Measurements from ENCODE around the gene DCP2.

DNA sequence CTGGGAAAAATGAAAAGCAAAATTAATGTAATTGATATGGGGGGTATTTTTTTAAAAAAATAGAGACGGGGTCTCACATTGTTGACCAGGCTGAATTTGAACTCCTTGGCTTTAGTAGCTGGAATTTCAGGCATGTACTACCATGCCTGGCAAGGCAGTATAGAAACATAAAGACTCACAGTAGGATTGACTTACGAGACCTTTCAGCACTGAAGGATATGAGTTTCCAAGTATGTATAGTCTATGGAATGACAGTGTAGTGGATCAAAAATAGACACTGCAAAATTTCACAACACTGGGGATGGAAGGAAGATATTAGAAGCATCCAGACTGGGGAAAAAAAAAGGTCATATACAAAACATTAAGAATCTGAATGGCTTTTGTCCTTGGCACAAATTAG, 6.8 kb downstream of the DCP2 start:
- TF ChIP-seq EZH2 (IDR thresholded peaks at IDR 0.05; ENCODE audit: insufficient read depth, poor library complexity, severe bottlenecking) (no peak), EZH2phosphoT487 (IDR thresholded peaks at IDR 0.05; ENCODE audit: insufficient read depth, low read depth) (no peak)
